GM18868 (cell line): ENCODE data around the gene CPTP.
"Not testable (repeated sequence)": the region's sequence is repeated elsewhere in the genome, so short reads cannot be mapped to it uniquely, and the experiment has no call there.

ENCODE experiments used
- ATAC-seq: cut with Tn5 transposase; IDR thresholded peaks from one replicate; pipeline ENCODE4 v1.9.1; 2021; ENCODE audit warnings: mild to moderate bottlenecking, moderate library complexity; ENCODE audit not compliant: unreplicated experiment

CPTP gene

DNA sequence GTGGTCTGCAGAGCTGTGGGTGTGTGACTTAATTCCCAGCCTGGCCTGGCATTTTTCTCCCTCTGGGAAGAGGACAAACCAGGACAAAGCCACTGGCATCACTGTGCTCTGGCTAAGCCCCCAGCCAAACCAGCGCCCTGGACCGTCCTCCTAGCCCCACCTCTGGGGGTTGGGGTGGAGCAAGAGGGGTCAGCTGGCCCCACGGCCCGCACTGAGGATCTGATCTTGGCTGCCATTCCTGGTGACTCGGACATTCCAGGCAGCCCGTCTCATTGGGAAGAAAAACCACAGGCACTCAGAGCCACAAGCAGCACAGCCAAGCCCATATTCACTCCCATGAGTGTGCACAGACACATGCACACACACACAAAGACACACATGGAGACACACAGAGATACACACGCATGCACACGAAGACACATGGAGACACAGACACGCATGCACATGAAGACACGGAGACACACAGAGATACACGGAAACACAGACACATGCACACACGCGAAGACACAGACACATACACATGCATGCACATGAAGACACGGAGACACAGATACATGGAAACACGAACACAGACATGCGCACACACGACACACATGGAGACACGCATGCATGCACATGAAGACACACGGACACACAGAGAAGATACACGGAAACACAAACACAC, 36.0 kb downstream of the CPTP start:
- no peak for ATAC-seq

- ATAC-seq, result no peak
Measured at GRCh38 chr1:1361233-1361981, 36.8 kb downstream of the CPTP start.

DNA sequence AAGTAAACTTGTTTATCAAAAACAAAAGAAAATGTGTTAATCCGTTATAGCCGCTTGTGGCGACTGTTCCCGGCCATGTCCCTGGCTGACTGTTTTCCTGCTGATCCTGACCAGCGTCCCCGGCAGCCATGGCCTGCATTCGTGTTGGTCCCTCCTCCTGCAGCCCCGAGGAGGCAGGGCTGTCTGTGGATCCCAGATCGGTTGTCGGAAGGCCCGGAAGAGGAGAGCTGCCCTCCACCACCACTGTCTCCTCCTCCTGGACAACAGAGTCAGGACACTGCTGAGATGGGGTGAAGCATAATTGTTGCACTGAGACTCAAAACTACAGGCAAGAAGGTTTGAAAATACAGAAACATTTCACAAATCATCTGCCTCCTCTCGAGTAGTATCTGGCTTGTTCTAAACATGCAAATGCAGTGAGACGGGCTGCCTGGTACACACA, 37.4 kb downstream of the CPTP start:
- ATAC-seq, result no peak

DNA sequence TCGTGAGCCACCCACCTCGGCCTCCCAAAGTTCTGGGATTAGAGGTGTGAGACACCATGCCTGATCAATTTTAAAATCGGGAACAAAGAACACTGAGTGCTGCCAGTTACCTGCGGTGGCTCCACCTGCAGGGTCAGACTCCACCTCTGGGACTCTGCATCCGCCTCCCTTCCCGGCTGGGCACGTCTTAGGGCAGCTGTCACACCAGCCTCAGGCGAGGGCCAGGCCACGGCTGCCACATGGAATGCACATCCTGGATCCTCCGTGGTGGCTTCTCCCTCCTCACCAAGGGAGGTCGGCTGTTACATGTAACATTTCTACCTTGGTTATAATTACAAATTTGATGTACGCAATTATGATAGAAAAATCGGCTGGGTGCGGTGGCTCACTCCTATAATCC, 39.7 kb downstream of the CPTP start:
- ATAC-seq, result no peak

- ATAC-seq, result no peak
Measured at GRCh38 chr1:1365875-1366698, 41.5 kb downstream of the CPTP start.

- no peak for ATAC-seq
Measured at GRCh38 chr1:1366699-1367066, 42.1 kb downstream of the CPTP start.

DNA sequence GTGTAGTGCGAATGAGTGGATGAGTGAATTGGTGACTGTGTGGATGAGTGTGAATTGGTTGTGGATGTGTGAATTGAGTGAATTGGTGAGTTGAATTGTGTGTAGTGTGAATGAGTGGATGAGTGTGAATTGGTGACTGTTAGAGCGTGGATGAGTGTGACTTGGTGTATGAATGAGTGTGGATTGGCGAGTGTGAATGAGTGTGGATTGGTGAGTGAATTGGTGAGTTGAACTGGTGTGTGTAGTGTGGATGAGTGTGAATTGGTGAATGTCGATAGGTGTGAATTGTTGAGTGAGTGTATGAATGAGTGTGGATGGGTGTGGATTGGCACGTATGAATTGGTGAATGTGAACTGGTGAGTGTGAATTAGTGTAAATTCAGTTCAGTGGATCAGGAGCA, 42.7 kb downstream of the CPTP start:
- ATAC-seq, result no peak

GRCh38 chr1:1370094-1370493, 45.5 kb downstream of the CPTP start:
- not testable (repeated sequence) for ATAC-seq

DNA sequence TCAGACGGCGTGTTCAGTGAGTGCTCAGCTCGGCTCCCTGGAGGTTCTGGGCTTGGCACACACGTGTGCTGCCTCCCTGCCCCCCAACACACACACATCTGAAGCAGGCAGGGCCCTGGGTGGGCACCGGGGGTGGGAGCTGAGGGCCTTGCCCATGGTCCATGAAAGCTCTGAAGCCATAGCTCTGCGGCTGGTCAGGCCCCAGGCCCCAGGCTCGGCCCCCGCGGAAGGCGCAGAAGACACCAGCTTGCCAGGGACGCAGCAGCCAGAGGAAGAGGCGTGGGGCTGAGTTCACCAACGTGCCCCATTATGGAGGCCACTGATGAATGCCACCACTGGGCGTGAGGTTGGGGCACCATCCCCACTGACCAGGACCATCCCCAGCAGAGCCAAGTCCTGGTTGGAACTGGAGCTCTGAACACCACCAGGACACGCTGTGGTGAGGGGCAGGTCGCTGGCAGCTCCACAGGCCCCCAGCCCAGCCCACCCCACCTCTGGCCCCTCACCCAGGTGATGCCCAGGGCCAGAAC, 46.2 kb downstream of the CPTP start:
- no peak for ATAC-seq

DNA sequence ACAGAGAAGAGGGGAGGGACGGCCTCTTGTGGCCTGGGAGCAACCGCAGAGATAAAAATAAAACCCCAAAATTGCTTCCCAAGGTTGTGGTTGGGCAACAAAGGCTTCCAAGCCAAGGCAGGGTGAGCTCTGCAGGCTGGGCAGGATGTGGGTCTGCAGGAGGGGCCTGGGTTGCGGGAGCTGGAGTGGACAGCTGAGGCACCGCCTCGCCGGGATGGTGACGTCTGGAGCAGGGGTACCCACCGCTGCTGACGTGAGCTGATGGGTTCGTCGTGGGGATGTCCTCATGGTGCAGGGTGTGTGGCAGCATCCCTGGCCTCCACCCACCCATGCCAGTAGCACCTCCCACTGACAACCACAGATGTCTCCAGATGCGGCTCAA, 46.8 kb downstream of the CPTP start:
- no peak for ATAC-seq

DNA sequence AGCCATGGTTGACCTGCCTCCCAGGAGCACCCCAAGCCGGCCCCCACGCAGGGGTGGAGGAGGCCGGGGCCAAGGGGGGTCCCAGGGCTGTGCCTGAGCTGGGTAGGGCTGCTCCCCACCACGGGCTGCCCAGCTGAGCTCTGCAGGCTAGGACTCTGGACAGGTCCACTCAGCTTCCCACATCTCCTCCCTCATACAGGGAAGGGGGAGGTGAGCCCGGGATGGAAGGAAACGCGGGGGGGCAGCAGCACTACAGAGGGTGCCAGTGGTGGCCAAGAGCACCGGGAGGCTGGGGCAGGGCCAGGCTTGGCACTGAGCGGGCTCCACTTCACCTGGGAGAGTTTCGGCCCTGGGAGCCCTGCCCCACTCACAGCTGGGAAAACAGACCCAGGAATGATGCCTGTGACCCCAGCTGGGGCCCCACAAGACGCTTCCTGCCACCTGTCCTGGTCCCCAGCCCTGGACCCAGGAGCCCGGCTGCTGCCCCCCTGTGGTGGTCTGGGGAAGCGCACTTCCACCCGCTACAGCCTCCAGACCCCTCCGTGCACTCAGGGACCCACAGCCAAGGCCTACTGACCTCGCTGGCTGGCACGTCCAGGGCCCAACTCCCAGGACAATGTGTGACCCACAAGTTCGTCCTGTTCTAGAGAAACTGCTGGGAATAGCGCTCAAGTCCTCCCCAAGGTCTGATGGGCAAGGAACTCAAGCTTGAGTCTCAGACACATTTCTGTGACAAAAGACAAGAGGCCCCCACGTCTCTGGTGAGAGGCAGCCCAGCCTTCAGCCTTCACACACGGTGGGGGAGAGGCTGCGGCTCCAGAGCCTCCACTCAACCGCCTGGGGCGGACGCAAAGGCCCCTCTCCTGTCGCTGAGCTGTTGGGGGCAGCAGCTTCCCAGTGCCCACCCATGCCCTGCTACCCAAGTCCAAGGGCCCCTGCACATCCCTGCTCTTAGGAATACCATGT, 47.4 kb downstream of the CPTP start:
- no peak for ATAC-seq

DNA sequence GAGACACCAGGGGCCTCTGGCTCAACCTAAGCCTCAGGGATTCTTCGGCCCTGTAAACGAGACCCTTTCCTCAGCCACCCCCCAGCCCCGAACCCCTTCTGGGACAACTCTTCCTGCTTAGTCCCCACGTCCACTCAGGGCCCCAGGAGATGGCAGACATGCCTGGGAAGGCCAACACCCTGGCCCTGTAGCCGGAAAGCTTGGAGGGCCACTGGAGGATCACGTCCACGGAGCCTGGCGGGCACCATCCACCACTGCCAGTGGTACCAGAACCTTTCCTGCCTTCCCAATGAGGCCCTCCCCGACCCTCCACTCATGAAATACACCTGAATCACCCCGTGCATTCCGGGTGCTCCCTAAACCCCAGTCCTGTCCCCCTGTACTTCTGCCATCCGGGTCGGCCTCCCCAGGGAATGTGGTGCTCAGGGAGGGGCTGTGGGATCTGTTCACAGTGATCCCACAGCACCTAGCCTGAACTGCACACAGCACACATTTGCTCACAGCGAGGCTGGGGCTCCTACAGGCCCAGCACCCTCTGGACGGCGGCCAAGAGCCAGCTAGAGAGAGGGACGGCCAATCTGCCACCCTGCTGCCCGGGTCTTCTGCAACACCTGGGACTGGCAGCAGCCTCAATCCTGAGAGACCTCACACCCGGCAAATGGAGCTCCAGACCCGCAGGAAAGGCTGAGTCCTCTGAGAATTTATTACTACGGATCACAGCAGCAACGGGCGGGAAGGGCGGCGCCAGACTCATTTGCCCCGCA, 48.6 kb downstream of the CPTP start:
- no peak for ATAC-seq

- no peak for ATAC-seq
Measured at GRCh38 chr1:1373815-1374588, 49.4 kb downstream of the CPTP start.

- ATAC-seq, result peak; percentile 4
Measured at GRCh38 chr1:1374589-1374928, 50.0 kb downstream of the CPTP start.

DNA sequence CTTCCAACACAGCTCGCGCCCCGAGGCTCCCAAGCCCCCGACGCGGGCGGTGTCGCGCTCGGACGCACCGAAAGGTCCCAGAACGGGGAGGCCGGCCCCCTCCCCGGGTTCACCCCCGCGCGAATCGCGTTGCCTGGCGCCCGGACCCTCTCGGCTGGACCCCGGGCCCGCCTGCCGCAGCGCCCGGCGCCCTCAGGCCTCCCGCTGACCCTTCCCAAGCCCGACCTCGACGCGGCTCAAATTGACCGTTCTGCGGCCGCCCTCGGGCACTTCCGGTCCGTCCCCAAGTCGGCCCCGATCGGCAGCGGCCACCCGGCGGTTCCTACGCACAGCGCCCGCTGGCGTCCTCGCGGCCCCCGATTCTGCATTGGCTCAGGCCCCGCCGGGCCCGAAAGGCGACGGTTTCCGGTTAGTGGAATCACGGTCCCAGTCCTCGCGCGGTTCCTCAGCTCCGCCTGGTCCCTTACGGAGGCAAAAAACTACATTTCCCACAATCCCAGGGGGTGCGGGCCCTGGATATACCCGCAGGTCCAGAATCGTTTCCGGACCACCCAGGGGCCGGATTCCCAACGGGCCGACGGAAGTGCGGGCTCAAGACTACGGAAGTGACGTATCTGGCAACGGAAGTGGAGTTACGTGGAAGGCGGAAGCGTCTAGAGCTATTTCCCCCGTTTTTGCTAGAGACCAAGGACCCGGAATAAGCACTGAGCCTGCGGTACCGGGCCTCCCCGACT, 50.5 kb downstream of the CPTP start, which contains the start of gene AURKAIP1:
TSS of gene AURKAIP1 (minus strand) at position 279 of the 734 bp plus-strand sequence. CDS start 451 bp downstream, outside the sequence.
- ATAC-seq, result peak; percentile 86

DNA sequence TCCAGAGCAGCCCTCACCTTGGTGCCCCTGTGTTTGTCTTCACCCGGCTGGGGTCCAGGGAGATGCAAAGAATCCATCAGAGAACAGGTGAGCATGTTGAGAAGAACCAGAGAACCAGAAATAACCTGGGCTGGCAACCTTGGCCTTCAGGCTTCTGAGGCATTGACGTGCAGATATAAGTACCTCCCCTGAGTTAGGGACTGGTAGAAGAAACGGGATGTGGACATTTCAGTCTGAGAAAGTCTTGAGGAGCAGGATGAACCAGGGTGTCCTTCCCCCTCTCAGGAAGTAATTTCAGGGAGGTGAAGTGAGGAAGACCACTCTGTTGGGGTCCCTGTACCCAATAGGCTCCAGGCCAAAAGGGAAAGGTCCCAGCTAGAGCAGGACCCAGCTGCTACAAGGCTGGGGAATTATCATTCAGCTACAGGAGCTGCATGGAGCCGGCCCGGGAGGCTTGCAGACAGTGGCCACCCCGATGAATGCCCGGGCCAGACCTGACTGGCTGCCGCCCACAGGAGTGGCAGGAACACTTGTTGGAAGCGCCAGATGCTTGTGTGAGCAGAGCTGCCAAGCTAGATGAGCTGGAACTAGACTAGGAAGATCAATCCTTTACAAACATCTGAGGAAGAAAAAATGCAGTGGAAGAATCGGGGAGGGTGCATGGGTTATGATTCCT, 52.1 kb downstream of the CPTP start:
- ATAC-seq, result no peak

- no peak for ATAC-seq
Measured at GRCh38 chr1:1377540-1378205, 53.1 kb downstream of the CPTP start.
